GM12878 (cell line): ENCODE results near the gene NGF. TPM values are rescaled to one million over a fixed set of nuclear protein-coding genes. Genes with fewer than 3 reads are reported as not detected.

ENCODE experiments used
- ATAC-seq: fragments of 200-7000 bp; cut with Tn5 transposase; 3 replicates; pipeline ENCODE4 v1.9.1; 2020; ENCODE audit warnings: mild to moderate bottlenecking, moderate library complexity
- BruUV-seq: library from RNA; stranded (reverse); fragments of 400-500 nt; replicated peaks from 2 replicates; lab custom pipeline; 2021; lab: Mats Ljungman, UMichigan
- CTCF ChIA-PET: fragments of 300-600 bp; sonication (Branson Sonifier 250); formaldehyde crosslinking; extraction: SDS; loops from one replicate; lab custom pipeline; 2021; ENCODE audit warnings: inconsistent platforms; lab: Yijun Ruan, JAX
- POLR2A ChIA-PET: fragments of 350-600 bp; formaldehyde crosslinking; extraction: SDS; loops from one replicate; lab custom pipeline; 2021; ENCODE audit warnings: inconsistent platforms; lab: Charles Lee
- RAD21 ChIA-PET: fragments of 300-600 bp; sonication (Branson Sonifier 250); formaldehyde crosslinking; loops from one replicate; lab custom pipeline; 2023; ENCODE audit warnings: antibody characterized with exemption; ENCODE audit not compliant: unreplicated experiment; lab: Charles Lee
- SMC1A ChIA-PET: fragments of 300-600 bp; sonication (Branson Sonifier 250); formaldehyde crosslinking; loops from one replicate; lab custom pipeline; 2023; ENCODE audit not compliant: unreplicated experiment, uncharacterized antibody; lab: Charles Lee
- DNase-seq: peaks from one replicate; pipeline ENCODE4 v3.0.0-alpha.2; 2011; ENCODE audit warnings: low read depth, low spot score
- FAIRE-seq: peaks from 3 replicates; lab custom pipeline; 2011; peaks lifted over from hg19 to GRCh38; lab: Jason Lieb, UNC
- H2AFZ ChIP-seq: 2 replicates; pipeline ENCODE4 v1.6.0; 2011; ENCODE audit warnings: low read depth, low read length, control low read depth; ENCODE audit not compliant: control insufficient read depth
- H3K27ac ChIP-seq: 2 replicates; pipeline ENCODE4 v1.5.1; 2011; ENCODE audit warnings: control low read depth; ENCODE audit not compliant: control insufficient read depth, insufficient read depth
- H3K27me3 ChIP-seq, 2 experiments: replicated peaks in 1 of 2; 2 replicates each; pipeline versions ENCODE4 v1.6.0 to v1.6.1; 2011; ENCODE audit warnings: low read length in 1 of 2; ENCODE audit not compliant: control insufficient read depth in 2 of 2, insufficient read depth in 2 of 2
- H3K36me3 ChIP-seq, 2 experiments: 2 replicates each; pipeline ENCODE4 v1.5.1; 2011; ENCODE audit warnings: low read length in 1 of 2; ENCODE audit not compliant: control insufficient read depth in 2 of 2, insufficient read depth in 2 of 2
- H3K4me1 ChIP-seq: 2 replicates; pipeline ENCODE4 v1.6.1; 2011; ENCODE audit warnings: mild to moderate bottlenecking, low read length, moderate library complexity, mixed read lengths; ENCODE audit not compliant: control insufficient read depth, insufficient read depth
- H3K4me2 ChIP-seq: 2 replicates; pipeline ENCODE4 v1.6.0; 2011; ENCODE audit warnings: control low read depth; ENCODE audit not compliant: control insufficient read depth, insufficient read depth
- H3K4me3 ChIP-seq: fragments of 200-600 bp; sonication (generic); 2 replicates; pipeline ENCODE4 v1.5.1; 2016
- H3K79me2 ChIP-seq: 2 replicates; pipeline ENCODE4 v1.6.0; 2011; ENCODE audit warnings: low read length; ENCODE audit not compliant: control insufficient read depth, insufficient read depth
- H3K9ac ChIP-seq: 2 replicates; pipeline ENCODE4 v1.8.0; 2011; ENCODE audit warnings: low read length, control low read depth, mixed read lengths; ENCODE audit not compliant: control insufficient read depth, insufficient read depth
- H3K9me3 ChIP-seq: replicated peaks from 3 replicates; pipeline ENCODE4 v1.5.1; 2011; ENCODE audit warnings: mild to moderate bottlenecking, low read length; ENCODE audit not compliant: control insufficient read depth, insufficient read depth
- H4K20me1 ChIP-seq: 2 replicates; pipeline ENCODE4 v1.6.0; 2011; ENCODE audit not compliant: control insufficient read depth, insufficient read depth
- E2F4 ChIP-seq: IDR thresholded peaks from 2 replicates; pipeline ENCODE4 v1.6.1; 2012; ENCODE audit warnings: low read depth, low read length, improper control_type of control experiment
- EP300 ChIP-seq, 2 experiments: fragments of 150-350 bp in 1 of 2; IDR thresholded peaks; 2 replicates each; pipeline ENCODE4 v1.6.1; 2011 to 2012; ENCODE audit warnings: low read depth in 2 of 2, low read length in 2 of 2, borderline replicate concordance in 1 of 2, improper control_type of control experiment in 1 of 2, inconsistent platforms in 1 of 2; ENCODE audit not compliant: control insufficient read depth in 1 of 2
- GATAD2B ChIP-seq: fragments of 450-650 bp; conservative IDR thresholded peaks from 2 replicates; pipeline ENCODE4 v1.6.1; 2017; ENCODE audit warnings: low read depth, mild to moderate bottlenecking, moderate library complexity
- IRF4 ChIP-seq: IDR thresholded peaks from 2 replicates; pipeline ENCODE4 v1.6.1; 2011; ENCODE audit warnings: low read depth, low read length
- WGBS: methylation state at CpG from one replicate; pipeline ENCODE4 v1.1.6; 2016; ENCODE audit warnings: low lambda C conversion rate; ENCODE audit not compliant: insufficient replicate concordance, insufficient coverage; ENCODE audit errors: missing lambda C conversion rate; 5-methylcytosine and 5-hydroxymethylcytosine counted together
- in situ Hi-C: fragments of 300-500 bp; cut with MboI; formaldehyde crosslinking; loops from 9 replicates; pipeline ENCODE4 v1.14.3; 2018; ENCODE audit warnings: mixed read lengths
- intact Hi-C: fragments of 100-400 bp; cut with micrococcal nuclease; formaldehyde crosslinking; loops from one replicate; pipeline ENCODE4 v1.14.2; 2022; ENCODE audit not compliant: unreplicated experiment
- polyA plus RNA-seq, 11 experiments: library from polyadenylated mRNA; depleted of rRNA in 4 of 11; unstranded in 6 of 11; stranded (reverse) in 5 of 11; fragments of >200 nt; fragmentation: Nextera tagmentation in 4 of 11; fragmentation: Illumina TruSeq in 1 of 11; extraction: Ambion mirVana in 4 of 11; extraction: Trizol in 1 of 11; gene quantifications; 1 replicate in 1 of 11; 2 replicates in 10 of 11; pipeline versions ENCODE4 v1.2.1 to v1.2.3, GENCODE V29; 2011 to 2016; ENCODE audit warnings: inconsistent platforms in 2 of 11, missing spikeins in 2 of 11, low read depth in 1 of 11
- total RNA-seq, 4 experiments: library from RNA; depleted of rRNA in 3 of 4; stranded (reverse); fragments of >200 nt in 3 of 4; fragmentation: Illumina TruSeq in 1 of 4; extraction: Trizol in 1 of 4; gene quantifications; 2 replicates each; pipeline versions ENCODE4 v1.2.1 to v1.2.3, GENCODE V29; 2013 to 2021

NGF gene
- total and polyA plus RNA-seq, 10 of the 15 experiments (the other 5 are each of a cell fraction or from before 2014, with no cell fraction given): not detected

- no peak for TF ChIP-seq E2F4
- TF ChIP-seq EP300 (IDR thresholded peaks at IDR 0.05; ENCODE audit: borderline replicate concordance in 1 of 2, control insufficient read depth in 1 of 2, low read depth in 2 of 2, low read length in 2 of 2): no peak
- TF ChIP-seq GATAD2B: no peak
- TF ChIP-seq, all 136 proteins: peak for 0
These were observed 55.2 kb downstream of the NGF start (continued) for GRCh38 chr1:115282807-115283208.

GRCh38 chr1:115281143-115281542 is 56.9 kb downstream of the NGF start:
- DNase-seq (no peak), FAIRE-seq (no peak), ATAC-seq (no peak)
- Histone ChIP-seq H4K20me1 (no peaks in the 10 kb centered on the region), H3K79me2 (no peaks in the 10 kb centered on the region), H3K4me2 (no peak overlapping the region), H3K27me3 (peaks cover 0 to 2% of the 10 kb centered on the region in 2 experiments; a peak in 1 of 4 replicates), H3K9me3 (no peaks in the 10 kb centered on the region; the same call in 2 of the 3 replicates), H2AFZ (no peak overlapping the region), H3K4me1 (no peaks in the 10 kb centered on the region), H3K4me3 (no peak overlapping the region), H3K27ac (no peak overlapping the region), H3K36me3 (no peaks in the 10 kb centered on the region), H3K9ac (no peak overlapping the region)
- in situ Hi-C loops (no loop called here), intact Hi-C loops (no loop called here)
- ChIA-PET CTCF (interaction anchor here (1.3 kb wide), 1 partner anchor 8 kb away, joined by 6 read pairs; no protein-coding TSS in a partner anchor), SMC1A (interaction anchor here (0.6 kb wide), 1 partner anchor 1440 kb away, joined by 3 read pairs; no protein-coding TSS in a partner anchor), RAD21 (no interaction called here), POLR2A (no interaction called here)
- no peak for TF ChIP-seq IRF4
- BruUV-seq: no TSS peak
- 94% methylated on average over 2 of the region's 2 CpGs for WGBS
